Left cardiac atrium (tissue), 4 donors: ENCODE measurements around the gene SLC66A1. TPM values are rescaled to one million over a fixed set of nuclear protein-coding genes. Genes with fewer than 3 reads are reported as not detected.

Experiments used
- ATAC-seq, 2 donors: fragments of 200-7000 bp; cut with Tn5 transposase; one replicate each; pipeline ENCODE4 v1.9.1; 2020; ENCODE audit warnings: mild to moderate bottlenecking in 2 of 2, moderate library complexity in 2 of 2
- DNase-seq: peaks from one replicate; pipeline ENCODE4 v3.0.0-alpha.2; 2020
- intact Hi-C, 2 donors: fragments of 100-400 bp; cut with DNase I; formaldehyde crosslinking; loops; one replicate each; pipeline versions ENCODE4 v1.14.1 to v1.15.1; 2022 to 2023
- total RNA-seq, 2 donors: library from RNA; stranded (reverse); fragmentation: NEBNext Ultra II Directional; extraction: Animal tissue kit (Norgen Biotek cat#: 25700); gene quantifications; one replicate each; pipeline ENCODE4 v1.2.1, GENCODE V29; 2021
- donor health status: DM: no; HTN: yes; CAD: no.
- donor health status: DM: no; HTN: yes; CAD: no; lungs with severe emphysema.
- donor health status: DM: yes; HTN: yes; CAD: no.
- donor health status: Dilated cardiomyopathy.

SLC66A1 gene
- total RNA-seq, 2 donors from 2014 or later: 7.6 to 8.2 TPM

DNA sequence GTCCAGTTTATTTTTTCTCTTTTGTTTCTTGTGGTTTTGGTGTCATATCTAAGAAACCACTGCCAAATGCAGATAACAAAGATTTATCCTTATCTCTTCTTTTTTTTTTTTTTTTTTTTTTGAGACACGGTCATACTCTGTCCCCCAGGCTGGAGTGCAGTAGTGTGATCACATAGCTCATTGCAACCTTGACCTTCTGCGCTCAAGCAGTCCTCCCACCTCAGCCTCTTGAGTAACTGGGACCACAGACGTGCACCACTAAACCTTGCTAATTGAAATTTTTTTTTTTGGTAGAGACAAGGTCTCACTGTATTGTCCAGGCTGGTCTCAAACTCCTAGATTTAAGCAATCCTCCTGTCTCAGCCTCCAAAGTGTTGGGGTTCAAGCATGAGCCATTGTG lies 8.9 kb downstream of the SLC66A1 start:
- ATAC-seq (no peak), DNase-seq (no peak)
- intact Hi-C loops: no loop called here

DNA sequence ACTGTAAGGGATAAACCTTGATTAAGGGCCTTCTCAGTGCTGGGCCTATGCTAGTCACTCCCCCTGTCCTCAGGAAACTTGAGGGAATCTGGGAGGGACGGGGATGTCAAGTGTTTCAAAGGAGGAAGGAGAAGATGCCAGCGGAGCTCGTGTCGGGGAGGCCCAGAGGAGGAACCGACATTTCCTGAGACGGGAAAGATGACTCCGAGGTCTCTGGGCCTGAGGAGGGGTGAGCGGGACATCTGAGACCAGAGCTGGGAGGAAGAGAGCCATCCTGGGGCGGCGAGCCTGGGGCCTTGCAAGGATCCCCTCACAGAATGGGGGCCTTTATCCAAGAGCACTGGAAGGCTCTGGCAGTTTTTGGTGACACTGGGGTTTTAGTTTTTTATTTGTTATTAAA lies 10.4 kb downstream of the SLC66A1 start:
- intact Hi-C loops: no loop called here
- ATAC-seq (no peak), DNase-seq (no peak)

DNA sequence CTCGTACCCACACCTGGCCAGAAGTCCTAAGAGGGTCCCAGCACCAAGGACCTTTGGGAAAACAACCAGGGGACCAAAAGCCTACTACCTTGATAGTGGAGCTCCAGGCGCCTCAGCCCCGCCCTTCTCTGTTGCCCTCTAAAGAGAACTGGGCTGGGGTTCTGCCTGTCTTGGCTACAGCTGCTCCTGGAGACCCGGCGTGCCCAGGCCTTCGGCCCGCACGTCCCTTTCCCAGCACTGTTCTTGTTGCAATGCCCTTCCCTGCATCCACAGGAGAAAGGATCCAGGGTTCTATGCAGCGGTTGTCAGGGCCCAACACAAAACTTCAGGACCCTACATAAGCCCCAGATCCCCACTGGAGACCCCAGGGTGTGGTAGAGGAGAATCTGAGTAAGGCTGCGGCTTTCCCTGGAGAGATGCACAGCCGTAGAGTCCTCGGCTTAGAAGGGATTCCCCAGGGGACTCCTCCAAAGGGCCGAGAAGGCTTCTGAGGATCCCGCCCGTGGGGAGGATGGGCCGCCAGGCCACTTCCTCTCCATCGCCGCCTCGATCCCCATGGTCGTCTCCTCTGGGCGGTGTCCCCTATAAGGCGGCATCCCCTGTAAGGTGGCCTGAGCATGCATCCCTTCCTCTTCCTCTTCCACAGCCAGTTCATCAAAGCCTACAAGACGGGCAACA lies 12.0 kb downstream of the SLC66A1 start:
- intact Hi-C loops: no loop called here
- DNase-seq: no peak
- no peak for ATAC-seq

DNA sequence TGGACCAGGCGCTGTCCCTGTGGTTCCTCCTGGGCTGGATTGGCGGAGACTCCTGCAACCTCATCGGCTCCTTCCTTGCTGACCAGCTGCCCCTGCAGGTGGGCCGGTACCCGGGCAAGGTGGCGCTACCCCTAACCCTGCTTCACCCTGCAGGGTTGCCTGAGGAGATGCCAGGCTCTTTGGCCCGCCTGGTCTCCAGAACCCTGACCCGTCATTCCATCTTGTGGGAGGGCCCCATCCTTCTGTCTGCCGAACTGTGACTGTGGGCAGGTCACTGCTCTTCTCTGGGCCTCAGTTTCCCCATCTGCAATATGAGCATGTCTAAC lies 12.5 kb downstream of the SLC66A1 start:
- DNase-seq (no peak), ATAC-seq (no peak)
- intact Hi-C loops: no loop called here

DNA sequence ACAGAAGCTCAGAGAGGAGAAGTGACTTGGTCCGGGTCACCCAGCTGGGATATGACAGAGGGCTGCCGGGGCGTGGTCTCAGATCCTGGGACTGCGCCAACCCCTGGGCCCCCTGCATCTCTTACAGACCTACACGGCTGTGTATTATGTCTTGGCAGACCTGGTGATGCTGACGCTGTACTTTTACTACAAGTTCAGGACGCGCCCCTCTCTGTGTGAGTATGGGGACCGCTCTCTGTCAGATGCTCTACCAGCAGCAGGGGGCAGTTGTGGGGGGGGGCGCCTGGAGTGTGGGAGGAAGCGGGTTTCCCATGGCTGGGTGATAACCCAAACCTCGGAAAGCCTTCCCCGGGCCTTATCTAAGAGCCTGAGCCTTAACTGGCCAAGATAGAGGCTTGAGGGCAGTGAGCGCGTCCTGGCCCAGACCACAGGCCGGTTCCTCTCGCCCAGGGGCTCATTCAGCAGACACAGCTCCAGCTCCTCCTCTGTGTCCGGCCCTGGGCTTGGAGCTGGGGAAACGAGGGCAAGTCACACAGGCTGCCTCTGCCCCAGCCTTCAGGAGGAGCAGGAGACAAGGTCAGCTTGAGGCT lies 13.3 kb downstream of the SLC66A1 start:
- no peak for DNase-seq
- intact Hi-C loops: no loop called here
- no peak for ATAC-seq

DNA sequence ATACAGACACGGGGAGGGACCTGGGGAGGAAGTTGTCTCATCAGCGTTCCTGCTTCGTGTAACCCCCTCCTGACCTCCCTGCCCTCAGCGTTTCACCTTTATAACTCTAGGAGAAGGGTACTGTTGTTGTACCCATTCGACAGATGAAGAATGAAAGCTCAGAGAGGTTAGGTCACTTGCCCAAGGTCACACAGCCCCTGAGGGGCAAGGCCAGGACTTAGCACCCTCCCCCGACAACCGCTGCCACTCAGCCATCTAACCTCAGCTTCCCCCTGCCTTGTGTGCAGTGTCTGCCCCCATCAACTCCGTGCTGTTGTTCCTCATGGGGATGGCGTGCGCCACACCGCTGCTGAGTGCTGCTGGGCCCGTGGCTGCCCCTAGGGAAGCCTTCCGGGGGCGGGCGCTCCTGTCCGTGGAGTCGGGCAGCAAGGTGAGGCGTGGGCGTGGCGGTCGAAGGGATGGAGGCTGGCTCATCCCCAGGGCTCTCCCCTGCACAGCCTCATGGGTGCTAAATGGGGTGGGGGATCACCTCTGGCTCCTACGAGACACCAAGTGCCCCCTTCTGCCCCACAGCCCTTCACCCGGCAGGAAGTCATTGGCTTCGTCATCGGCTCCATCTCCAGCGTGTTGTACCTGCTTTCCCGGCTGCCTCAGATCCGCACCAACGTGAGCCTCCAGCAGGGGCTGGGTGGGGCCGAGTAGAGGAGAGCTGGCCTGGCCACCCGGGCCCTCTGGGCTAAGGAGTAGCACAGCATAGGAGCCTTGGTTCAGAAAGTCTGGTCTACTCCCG lies 14.0 kb downstream of the SLC66A1 start:
- intact Hi-C loops: no loop called here
- ATAC-seq (no peak), DNase-seq (no peak)

DNA sequence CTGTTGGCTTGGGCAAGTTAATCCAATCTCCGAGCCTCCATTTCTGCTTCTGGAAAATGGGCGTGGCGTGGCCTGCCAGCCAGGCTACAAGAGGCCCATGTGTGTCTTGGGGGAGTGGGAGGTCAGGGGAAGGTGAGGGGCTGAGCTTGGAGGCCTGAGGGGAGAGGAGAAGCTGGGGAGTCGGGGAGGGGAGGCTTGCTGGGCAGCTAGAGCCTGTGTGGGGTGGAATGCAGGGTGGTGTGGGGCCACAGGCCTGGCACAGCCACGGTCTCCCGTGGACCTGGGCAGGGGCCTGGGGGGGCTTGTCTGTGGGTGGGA lies 14.6 kb downstream of the SLC66A1 start:
- DNase-seq (no peak), ATAC-seq (no peak)
- intact Hi-C loops: no loop called here

DNA sequence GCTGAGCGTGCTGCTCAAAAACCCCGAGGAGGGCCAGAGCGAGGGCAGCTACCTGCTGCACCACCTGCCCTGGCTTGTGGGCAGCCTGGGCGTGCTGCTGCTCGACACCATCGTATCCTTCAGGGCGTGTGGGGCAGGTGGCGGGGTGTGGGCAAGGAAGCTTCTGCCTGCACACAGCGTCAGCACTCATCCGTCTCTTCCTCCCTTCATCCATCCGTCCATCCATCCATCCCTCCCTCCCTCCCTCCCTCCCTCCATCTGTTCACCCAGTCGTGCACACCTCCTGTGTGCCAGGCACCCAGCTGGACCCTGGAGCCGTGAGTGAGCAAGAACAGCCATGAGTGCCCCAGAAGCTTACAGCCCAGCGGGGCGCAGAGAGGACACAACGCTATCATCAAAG lies 15.2 kb downstream of the SLC66A1 start:
- no peak for DNase-seq

DNA sequence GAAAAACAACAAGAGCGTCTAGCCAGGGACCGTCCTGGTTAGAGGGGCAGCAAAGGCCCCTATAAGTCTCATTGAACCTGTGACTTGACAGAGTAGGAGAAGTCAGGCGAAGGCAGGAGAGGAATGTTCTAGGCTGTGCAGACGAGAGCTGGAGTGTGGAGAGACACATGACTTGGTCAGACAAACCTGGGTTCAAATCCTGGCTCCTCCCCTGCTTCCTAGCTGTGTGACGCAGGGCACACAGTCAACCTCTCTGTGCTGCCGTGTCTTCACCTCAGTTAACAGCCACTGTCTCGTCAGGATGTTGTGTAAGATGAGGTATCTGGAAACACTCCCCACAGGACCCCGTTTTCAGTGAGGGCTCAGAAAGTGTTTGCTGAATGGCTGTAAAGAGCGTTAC lies 15.6 kb downstream of the SLC66A1 start:
- DNase-seq (no peak), ATAC-seq (no peak)
- intact Hi-C loops: no loop called here

More for the DNA sequence above, 15.2 kb downstream of the SLC66A1 start:
- intact Hi-C loops: no loop called here
- ATAC-seq: no peak

DNA sequence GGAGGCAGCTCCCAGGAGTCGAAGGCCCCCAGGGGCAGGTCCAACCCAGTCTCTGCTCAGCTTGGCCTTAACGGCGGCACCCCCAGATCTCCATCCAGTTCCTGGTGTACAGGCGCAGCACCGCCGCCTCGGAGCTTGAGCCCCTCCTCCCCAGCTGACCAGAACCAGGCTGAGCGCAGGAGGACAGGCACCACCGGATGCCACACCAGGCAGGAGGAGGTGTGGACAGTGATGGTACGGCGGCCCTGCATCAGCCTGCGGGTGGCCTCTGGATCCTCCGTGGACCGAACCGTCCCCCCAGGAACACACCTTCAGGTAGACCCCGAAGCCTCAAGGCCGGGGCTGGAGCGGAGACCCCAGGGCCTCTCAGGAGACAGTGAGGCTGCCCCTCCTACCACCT lies 16.4 kb downstream of the SLC66A1 start:
- ATAC-seq: no peak
- no peak for DNase-seq
- intact Hi-C loops: no loop called here

DNA sequence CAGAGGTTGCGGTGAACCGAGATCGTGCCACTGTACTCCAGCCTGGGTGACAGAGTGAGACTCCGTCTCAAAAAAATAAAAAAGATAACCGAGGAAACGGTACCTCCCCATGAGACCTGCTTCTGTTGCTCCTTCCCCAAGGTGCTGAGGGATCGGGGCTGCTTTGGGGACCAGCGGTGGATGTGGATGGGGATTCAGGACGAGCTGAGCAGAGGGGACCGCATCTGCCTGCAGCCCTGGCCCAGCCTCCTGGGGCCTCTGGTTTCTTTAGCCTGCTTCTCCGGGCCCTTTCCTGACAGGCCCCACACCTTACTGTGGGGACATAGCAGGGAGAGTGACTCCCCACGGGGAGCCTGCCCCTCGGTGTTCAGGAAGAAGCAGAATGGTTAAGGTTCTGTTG lies 17.1 kb downstream of the SLC66A1 start:
- DNase-seq: no peak
- intact Hi-C loops: no loop called here
- no peak for ATAC-seq

DNA sequence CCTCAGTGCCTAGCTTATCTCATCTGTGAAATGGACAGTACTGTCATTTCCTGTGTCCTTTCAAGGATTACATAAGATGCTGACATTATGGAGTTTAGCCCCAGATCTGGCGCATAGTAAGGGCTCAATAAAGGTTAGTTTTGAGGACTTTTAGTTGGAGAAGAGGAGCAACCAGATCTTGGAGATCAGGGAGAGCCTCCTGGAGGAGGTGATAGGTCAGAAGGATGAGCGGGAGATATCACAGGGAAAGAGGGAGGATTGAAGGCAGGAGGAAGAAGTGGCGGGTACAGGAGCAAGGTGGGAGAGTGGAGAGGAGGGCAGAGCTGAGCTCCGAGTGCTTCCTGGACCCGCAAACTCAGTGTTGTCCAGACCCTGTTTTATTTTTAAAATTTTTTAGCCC lies 17.5 kb downstream of the SLC66A1 start:
- DNase-seq (no peak), ATAC-seq (no peak)
- intact Hi-C loops: no loop called here

DNA sequence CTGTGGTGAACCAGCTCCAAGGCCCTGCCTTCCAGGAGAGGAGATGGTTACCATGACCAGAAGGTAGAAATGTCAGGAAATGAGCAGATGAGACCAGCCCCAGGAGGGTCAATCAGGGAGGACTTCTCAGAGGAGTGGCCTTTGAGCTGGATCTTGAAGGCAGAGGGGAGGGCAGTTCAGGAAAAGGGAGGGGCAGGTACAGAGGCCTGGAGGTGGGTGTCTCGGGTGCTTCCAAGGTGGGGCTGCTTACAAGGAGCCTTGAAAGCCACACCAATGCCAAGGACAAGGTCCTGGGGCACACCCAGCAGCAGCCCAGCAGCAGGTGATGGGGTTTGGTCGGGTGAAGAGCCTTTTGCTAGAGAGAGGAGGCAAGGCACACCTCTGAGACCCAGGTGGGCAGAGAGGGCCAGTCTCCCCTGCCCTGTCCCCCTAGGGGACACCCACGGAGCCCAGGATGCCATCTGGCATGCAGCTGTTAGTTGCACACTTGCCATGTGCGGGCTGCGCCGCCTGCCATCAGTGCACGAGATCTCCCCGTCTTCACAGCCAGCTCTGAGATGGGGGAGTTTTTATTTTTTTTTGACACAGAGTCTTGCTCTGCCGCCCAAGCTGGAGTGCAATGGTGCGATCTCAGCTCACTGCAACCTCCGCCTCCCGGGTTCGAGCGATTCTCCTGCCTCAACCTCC lies 18.5 kb downstream of the SLC66A1 start:
- intact Hi-C loops: no loop called here
- ATAC-seq (no peak), DNase-seq (no peak)

DNA sequence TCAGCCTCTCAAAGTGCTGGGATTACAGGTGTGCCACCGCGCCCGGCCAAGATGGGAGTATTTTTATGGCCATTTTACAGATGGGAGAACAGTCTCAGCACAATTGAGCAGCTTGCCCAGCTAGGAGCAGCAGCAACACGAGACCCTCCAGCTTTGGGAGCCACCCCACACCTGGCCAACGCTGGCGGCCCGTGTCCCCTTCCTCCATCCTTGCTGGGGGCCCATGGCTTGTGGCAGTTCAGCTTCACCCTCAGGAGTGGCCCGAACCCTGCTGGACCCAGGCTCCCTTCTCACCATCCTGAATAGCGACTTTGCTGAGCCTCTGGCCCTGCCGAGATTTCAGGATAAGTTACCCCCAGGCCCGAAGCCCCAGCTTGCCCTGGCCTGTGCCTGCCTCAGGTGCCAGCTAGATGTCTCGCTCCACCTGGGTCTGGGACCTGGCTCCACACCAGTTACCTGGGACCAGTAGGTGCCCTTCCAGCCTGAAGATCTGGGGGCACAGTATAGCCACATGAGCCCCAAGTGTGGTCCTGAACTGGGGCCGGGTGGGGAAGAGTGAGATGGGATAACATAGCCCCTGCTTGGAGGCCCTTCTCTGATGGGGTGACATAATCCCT lies 19.2 kb downstream of the SLC66A1 start:
- intact Hi-C loops: no loop called here

DNA sequence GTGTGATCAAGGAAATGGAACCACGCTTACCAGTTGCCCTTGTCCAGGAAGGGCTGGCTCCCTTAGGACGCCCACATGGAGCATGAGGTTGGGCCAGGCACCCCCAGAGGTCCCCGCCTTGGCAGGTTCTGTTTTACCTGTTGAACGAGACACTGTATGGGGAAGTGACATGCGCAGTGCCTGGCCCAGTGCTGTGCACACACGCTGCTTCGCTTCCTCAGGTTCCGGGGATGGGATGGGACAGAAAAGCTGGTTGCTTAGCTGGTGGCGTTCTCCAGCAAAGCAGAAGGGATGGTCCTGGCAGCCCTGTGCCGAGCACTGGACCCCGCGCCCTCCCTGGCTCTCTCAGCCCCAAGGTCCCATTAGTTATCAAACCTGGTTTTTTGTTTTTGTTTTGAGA lies 20.7 kb downstream of the SLC66A1 start:
- ATAC-seq: no peak

More for the DNA sequence above, 19.2 kb downstream of the SLC66A1 start:
- ATAC-seq: no peak
- DNase-seq: no peak

DNA sequence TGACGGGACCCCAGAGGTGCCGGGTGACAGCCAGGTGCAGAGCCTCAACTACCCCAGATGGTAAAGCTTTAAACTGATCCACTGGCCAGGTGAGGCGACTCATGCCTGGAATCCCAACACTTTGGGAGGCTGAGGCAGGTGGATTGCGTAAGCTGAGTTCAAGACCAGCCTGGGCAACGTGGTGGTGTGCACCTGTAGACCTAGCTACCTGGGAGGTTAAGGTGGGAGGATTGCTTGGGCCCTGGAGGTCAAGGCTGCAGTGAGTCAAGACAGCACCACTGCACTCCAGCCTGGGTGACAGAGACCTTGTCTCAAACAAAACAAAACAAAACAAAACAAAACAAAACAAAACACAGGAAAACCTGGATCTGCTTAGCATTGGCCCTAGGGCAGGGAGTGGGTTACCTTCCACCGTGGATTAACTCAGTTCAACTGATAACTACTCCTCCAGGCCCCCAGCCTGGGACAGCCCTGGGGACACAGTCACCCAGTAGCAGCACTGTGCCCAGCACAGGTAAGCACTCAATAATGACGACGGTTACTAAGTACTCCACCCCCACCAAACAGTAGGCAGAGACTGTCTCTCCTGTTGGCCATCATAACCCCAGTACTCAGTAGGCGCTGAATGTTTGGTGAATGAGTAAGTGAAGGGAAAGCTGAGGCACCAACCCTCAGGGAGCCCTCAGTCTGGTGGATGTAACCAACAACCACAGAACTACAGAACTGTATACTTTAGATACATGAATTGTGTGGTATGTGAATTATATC lies 21.6 kb downstream of the SLC66A1 start:
- no peak for ATAC-seq
- DNase-seq: no peak
- intact Hi-C loops: no loop called here

More for the DNA sequence above, 20.7 kb downstream of the SLC66A1 start:
- DNase-seq: no peak
- intact Hi-C loops: no loop called here

DNA sequence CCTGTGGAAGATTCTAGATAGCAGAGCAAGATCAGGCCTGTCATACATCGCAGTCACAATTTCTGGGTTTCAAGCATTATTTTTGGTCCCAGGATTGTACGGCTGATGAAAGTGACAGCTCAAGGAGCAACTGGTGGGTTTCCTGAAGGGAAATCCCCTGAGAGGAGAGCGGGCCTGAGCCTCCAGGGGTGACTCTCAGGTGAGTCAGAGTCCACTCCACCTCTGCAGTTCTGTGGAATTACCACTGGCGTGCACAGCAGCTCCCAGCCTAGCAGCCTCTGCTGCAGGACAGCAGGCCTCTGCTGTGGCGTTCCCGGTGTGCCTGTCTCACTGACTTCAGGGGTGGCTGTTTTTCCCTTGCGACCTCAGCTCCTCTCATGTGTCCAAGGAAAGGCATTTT lies 24.4 kb downstream of the SLC66A1 start:
- intact Hi-C loops: no loop called here
- ATAC-seq: no peak
- DNase-seq: no peak

DNA sequence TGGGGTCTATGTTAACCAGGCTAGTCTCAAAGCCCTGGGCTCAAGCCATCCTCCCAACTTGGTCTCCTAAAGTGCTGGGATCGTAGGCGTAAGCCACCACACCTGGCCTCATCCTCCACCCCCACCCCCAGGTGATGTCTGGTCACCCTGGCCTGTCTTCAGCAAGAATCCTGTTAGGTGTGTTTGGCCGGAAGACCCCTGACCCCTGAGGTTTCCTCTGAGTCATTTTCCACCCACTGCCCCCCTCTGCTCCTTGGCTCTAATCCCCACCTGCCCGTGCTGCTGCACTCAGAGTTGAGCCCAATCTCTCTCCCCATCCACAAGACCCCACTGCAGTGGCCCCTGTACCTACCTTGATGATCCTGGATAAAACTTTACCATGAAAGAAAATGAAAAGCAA lies 25.2 kb downstream of the SLC66A1 start:
- intact Hi-C loops: no loop called here
- ATAC-seq (no peak), DNase-seq (no peak)

DNA sequence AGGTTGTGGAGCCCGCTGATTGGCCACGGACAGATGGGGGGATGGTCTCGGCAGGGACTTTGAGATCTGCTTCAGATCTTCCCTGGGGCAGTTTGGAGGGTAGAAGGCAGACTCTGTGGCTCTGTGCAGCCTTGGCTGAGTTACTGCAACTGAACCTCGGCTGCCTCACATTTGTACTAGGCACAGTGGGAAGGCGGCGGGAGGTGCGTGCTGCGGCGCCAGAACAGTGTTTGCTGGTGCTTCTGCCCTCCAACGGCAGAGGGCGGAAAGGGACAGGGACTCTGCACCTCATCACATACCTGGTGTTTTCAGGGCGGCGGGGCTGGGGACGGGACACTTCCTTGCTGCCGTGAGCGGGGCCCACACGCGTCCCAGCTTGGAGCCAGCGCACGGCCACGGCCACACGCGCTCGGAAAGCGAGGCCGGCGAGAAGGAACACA lies 26.2 kb downstream of the SLC66A1 start:
- no peak for DNase-seq
- ATAC-seq: no peak
- intact Hi-C loops: no loop called here
